ENCODE results near the gene HNRNPA1.
A peak's percentile ranks its signal among the peaks of the same experiment; 100 is the strongest.
"Not testable (repeated sequence)": the region's sequence is repeated elsewhere in the genome, so short reads cannot be mapped to it uniquely, and the experiment has no call there.

Gene HNRNPA1

GRCh38 chr12:54272214-54272613, 8.3 kb upstream of the HNRNPA1 start:
- no peak overlapping the region for H3K4me3 ChIP-seq (ENCODE audit: low read depth, low read length)
- DNase-seq (ENCODE audit: low read depth): no peak
- no peak for TF ChIP-seq CTCF (IDR thresholded peaks at IDR 0.05; ENCODE audit: control insufficient read depth, extremely low read depth, insufficient read depth)

- no peak overlapping the region for H3K4me3 ChIP-seq (ENCODE audit: low read depth, low read length)
- DNase-seq (ENCODE audit: low read depth): peak; percentile 82
- no peak for TF ChIP-seq CTCF (IDR thresholded peaks at IDR 0.05; ENCODE audit: control insufficient read depth, extremely low read depth, insufficient read depth)
Observed at GRCh38 chr12:54273981-54274380, 6.5 kb upstream of the HNRNPA1 start.

- TF ChIP-seq CTCF (IDR thresholded peaks at IDR 0.05; ENCODE audit: control insufficient read depth, extremely low read depth, insufficient read depth): no peak
- H3K4me3 ChIP-seq (ENCODE audit: low read depth, low read length): no peak overlapping the region
- no peak for DNase-seq (ENCODE audit: low read depth)
Observed at GRCh38 chr12:54276368-54276767, 4.2 kb upstream of the HNRNPA1 start.

- no peak for TF ChIP-seq CTCF (IDR thresholded peaks at IDR 0.05; ENCODE audit: control insufficient read depth, extremely low read depth, insufficient read depth)
- DNase-seq (ENCODE audit: low read depth): no peak
- H3K4me3 ChIP-seq (ENCODE audit: low read depth, low read length): peak overlapping the region; percentile 84
Observed at GRCh38 chr12:54277823-54278276, 2.7 kb upstream of the HNRNPA1 start.

- no peak for TF ChIP-seq CTCF (IDR thresholded peaks at IDR 0.05; ENCODE audit: control insufficient read depth, extremely low read depth, insufficient read depth)
- no peak for DNase-seq (ENCODE audit: low read depth)
- H3K4me3 ChIP-seq (ENCODE audit: low read depth, low read length): peak overlapping the region; percentile 84
Observed at GRCh38 chr12:54279227-54279631, 1.3 kb upstream of the HNRNPA1 start.

- DNase-seq (ENCODE audit: low read depth): peak; percentile 100
- TF ChIP-seq CTCF (IDR thresholded peaks at IDR 0.05; ENCODE audit: control insufficient read depth, extremely low read depth, insufficient read depth): no peak
- peak within 1 kb of the TSS; percentile 84 for H3K4me3 ChIP-seq (ENCODE audit: low read depth, low read length)
Observed at GRCh38 chr12:54279632-54280467, 676 bp upstream of the HNRNPA1 start, which contains the start of gene CBX5. TSS of gene CBX5 (minus strand) at chr12:54280122. CDS start at chr12:54257650, 22,472 bp downstream.

GRCh38 chr12:54281261-54281638, 724 bp downstream of the HNRNPA1 start:
- DNase-seq (ENCODE audit: low read depth): not testable (repeated sequence)
- peak overlapping the region; percentile 84 for H3K4me3 ChIP-seq (ENCODE audit: low read depth, low read length)

GRCh38 chr12:54281694-54282093, 1.2 kb downstream of the HNRNPA1 start:
- peak overlapping the region; percentile 84 for H3K4me3 ChIP-seq (ENCODE audit: low read depth, low read length)
- DNase-seq (ENCODE audit: low read depth): not testable (repeated sequence)
